Mucosa of descending colon (tissue), 3 donors: ENCODE measurements around the gene IFIT2. TPM values are rescaled to one million over a fixed set of nuclear protein-coding genes. Genes with fewer than 3 reads are reported as not detected.

Experiments used
- ATAC-seq: fragments of 200-7000 bp; cut with Tn5 transposase; one replicate; pipeline ENCODE4 v1.9.1; 2020; ENCODE audit warnings: mild to moderate bottlenecking, moderate library complexity
- DNase-seq, 3 donors: peaks; one replicate each; pipeline ENCODE4 v3.0.0-alpha.2; 2020
- H3K36me3 ChIP-seq: fragments of 200-600 bp; one replicate; pipeline ENCODE4 v1.8.0; 2021; ENCODE audit warnings: low read depth, mild to moderate bottlenecking
- H3K4me1 ChIP-seq: fragments of 200-600 bp; one replicate; pipeline ENCODE4 v1.8.0; 2021; ENCODE audit warnings: low read depth, mild to moderate bottlenecking
- H3K4me3 ChIP-seq: fragments of 200-600 bp; one replicate; pipeline ENCODE4 v1.8.0; 2021; ENCODE audit warnings: mild to moderate bottlenecking
- H3K9me3 ChIP-seq: fragments of 200-600 bp; one replicate; pipeline ENCODE4 v1.8.0; 2021; ENCODE audit warnings: mild to moderate bottlenecking
- CTCF ChIP-seq: fragments of 200-600 bp; IDR thresholded peaks from one replicate; pipeline ENCODE4 v1.8.0; 2022; ENCODE audit warnings: antibody characterized with exemption, mild to moderate bottlenecking
- intact Hi-C, 2 donors: fragments of 100-400 bp; cut with DNase I in 1 of 2; cut with micrococcal nuclease in 1 of 2; formaldehyde crosslinking; loops; one replicate each; pipeline versions ENCODE4 v1.11.0 to v1.11.1; 2022; cut with DNase I, micrococcal nuclease
- total RNA-seq, 3 donors: library from RNA; stranded (reverse); fragmentation: NEBNext Ultra II Directional in 2 of 3; extraction: Animal tissue kit (Norgen Biotek cat#: 25700) in 2 of 3; gene quantifications; one replicate each; pipeline versions ENCODE4 v1.2.1 to v1.2.4, GENCODE V29; 2021 to 2023
- donor health status: DM: no; HTN: no; CAD: no; lungs with moderate emphysema.
- donor health status: DM: no; HTN: no; CAD: no.
- donor health status: DM: no; HTN: yes; CAD: no.

The IFIT2 gene
- total RNA-seq, 3 donors from 2014 or later: 6.9 to 7.6 (median 7.5) TPM

GRCh38 chr10:89294721-89295239, 7.1 kb upstream of the IFIT2 start:
- TF ChIP-seq CTCF: no peak
- no peak for ATAC-seq
- intact Hi-C loops: no loop called here
- Histone ChIP-seq H3K4me1 (no peaks in the 10 kb centered on the region), H3K4me3 (no peak overlapping the region), H3K9me3 (no peaks in the 10 kb centered on the region), H3K36me3 (no peaks in the 10 kb centered on the region)
- DNase-seq: no peak

GRCh38 chr10:89295597-89295996, 6.2 kb upstream of the IFIT2 start:
- Histone ChIP-seq H3K4me3 (no peak overlapping the region), H3K4me1 (no peaks in the 10 kb centered on the region), H3K36me3 (no peaks in the 10 kb centered on the region), H3K9me3 (no peaks in the 10 kb centered on the region)
- no peak for TF ChIP-seq CTCF
- ATAC-seq: peak; percentile 42
- DNase-seq: no peak
- intact Hi-C loops: no loop called here

- Histone ChIP-seq H3K9me3 (no peaks in the 10 kb centered on the region), H3K4me1 (peaks cover 4% of the 10 kb centered on the region), H3K4me3 (no peak overlapping the region), H3K36me3 (no peaks in the 10 kb centered on the region)
- no peak for TF ChIP-seq CTCF
- DNase-seq (no peak), ATAC-seq (peak; percentile 50)
- intact Hi-C loops: no loop called here
Observed at GRCh38 chr10:89296220-89296648, 5.6 kb upstream of the IFIT2 start.

GRCh38 chr10:89297356-89297755, 4.5 kb upstream of the IFIT2 start:
- DNase-seq (no peak), ATAC-seq (no peak)
- intact Hi-C loops: no loop called here

GRCh38 chr10:89297791-89298190, 4.1 kb upstream of the IFIT2 start:
- TF ChIP-seq CTCF: no peak
- Histone ChIP-seq H3K9me3 (no peaks in the 10 kb centered on the region), H3K4me3 (no peak overlapping the region), H3K4me1 (peaks cover 11% of the 10 kb centered on the region), H3K36me3 (no peaks in the 10 kb centered on the region)
- DNase-seq (no peak), ATAC-seq (no peak)
- intact Hi-C loops: no loop called here

More at GRCh38 chr10:89297356-89297755, 4.5 kb upstream of the IFIT2 start:
- Histone ChIP-seq H3K9me3 (no peaks in the 10 kb centered on the region), H3K4me1 (peaks cover 7% of the 10 kb centered on the region), H3K4me3 (no peak overlapping the region), H3K36me3 (no peaks in the 10 kb centered on the region)
- TF ChIP-seq CTCF: no peak

- ATAC-seq: no peak
- no peaks in the 10 kb centered on the region for H3K36me3 ChIP-seq
- no peak for DNase-seq
- no peak for TF ChIP-seq CTCF
- peaks cover 14% of the 10 kb centered on the region for H3K4me1 ChIP-seq
- intact Hi-C loops: no loop called here
- no peak overlapping the region for H3K4me3 ChIP-seq
- H3K9me3 ChIP-seq: no peaks in the 10 kb centered on the region
Observed at GRCh38 chr10:89299031-89299430, 2.8 kb upstream of the IFIT2 start.
